RPMI7951 (cell line): ENCODE data around the gene ITIH5. TPM values are rescaled to one million over a fixed set of nuclear protein-coding genes. Genes with fewer than 3 reads are reported as not detected.
"Not testable (repeated sequence)": the region's sequence is repeated elsewhere in the genome, so short reads cannot be mapped to it uniquely, and the experiment has no call there.

Source experiments
- DNase-seq: peaks from one replicate; pipeline ENCODE4 v3.0.0-alpha.2; 2012; ENCODE audit warnings: low read depth
- total RNA-seq: library from RNA; depleted of rRNA; stranded (reverse); fragments of >200 nt; shearing (Covaris generic); gene quantifications from 2 replicates; pipeline ENCODE4 v1.2.3, GENCODE V29; 2014; rRNA removed

The ITIH5 gene
- 7.6 and 7.7 TPM in 2 replicates for total RNA-seq

DNA sequence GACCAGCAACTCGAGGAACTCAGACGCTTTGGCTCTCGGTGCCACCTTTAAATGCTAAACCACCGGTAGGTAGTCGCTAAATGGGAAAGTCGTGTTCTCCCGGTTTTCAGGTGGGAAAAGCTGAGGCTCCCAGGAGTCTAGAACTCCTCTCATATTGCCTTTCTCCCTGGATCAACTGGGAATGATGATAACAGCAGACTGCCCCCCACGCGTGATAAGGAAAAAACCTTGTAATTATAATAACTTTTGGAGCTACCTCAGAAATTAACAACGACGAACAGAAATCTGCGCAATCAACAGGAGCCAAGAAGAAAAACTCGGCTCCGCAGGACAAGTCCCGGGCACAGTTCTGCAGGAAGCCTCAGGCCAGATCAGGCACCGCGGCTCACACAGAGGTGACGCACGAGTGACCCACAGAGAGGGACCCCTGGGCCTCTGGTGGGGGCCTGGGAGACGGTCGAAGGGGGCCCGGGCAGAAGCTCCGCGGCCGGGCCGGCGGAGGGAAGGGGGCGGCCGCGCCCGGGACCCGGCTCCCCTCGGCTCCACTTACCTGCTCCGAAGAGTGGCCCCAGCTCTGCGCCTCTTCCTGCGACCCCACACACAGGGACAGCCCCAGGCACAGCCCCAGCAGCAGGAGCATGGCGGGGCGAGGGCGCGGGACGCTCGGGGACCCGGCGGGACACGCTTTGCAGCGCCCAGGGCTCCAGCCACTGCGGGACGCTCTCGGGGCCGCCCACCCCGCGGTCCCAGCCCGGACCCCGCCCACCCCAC lies at the start of gene ITIH5:
ITIH5 (minus strand) TSS at position 714 of the 771 bp plus-strand sequence; CDS start at position 640, 74 bp downstream.
- no peak for DNase-seq

DNA sequence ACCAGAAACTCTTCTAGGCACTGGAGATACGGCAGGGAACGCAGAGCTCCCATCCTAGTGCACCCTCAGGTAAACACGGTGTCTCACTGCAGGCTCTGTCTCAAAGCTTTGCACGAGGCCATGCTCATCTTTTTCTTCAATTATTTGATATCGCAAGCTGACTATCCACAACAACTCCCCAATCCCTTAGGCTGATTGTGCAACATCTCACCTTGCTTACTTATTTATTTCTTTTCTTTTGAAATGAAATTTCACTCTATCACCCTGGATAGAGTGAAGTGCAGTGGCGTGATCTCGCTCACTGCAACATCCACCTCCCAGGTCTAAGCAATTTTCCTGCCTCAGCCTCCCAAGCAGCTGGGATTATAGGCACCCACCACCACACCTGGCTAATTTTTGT lies 48.7 kb upstream of the ITIH5 start:
- no peak for DNase-seq

DNA sequence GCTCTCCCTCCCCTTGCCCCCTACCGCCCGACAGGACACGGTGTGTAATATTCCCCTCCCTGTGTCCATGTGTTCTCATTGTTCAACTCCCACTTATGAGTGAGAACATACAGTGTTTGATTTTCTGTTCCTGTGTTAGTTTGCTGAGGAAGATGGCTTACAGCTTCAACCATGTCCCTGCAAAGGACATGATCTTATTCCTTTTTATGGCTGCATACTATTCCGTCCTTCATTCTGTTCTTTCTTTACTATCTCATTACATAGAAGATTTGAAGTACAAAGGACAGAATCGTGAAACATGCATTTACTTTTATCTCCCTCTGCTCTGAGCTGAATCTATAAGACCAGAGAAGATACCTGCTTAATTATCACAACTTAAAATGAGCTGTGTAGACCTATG lies 44.3 kb upstream of the ITIH5 start:
- DNase-seq: not testable (repeated sequence)

DNA sequence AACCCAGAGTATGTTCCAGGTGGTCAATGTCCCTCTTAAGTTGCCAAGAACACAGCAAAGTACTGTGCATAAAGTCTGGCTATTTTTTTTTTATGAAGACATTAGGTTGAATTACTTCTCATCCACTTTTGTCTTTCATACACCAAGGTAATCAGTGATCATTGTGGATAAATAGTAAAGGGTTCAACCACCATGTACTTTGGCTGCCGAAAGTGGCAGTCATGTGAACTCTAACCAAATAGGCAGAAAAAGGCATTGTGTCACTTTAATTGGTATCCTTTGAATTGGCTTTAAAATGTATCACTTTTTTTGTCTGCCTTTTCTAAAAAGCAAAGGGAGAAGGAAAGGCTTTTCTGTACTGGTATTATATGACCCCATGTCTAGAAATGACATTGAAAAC lies 43.7 kb upstream of the ITIH5 start:
- DNase-seq: no peak

DNA sequence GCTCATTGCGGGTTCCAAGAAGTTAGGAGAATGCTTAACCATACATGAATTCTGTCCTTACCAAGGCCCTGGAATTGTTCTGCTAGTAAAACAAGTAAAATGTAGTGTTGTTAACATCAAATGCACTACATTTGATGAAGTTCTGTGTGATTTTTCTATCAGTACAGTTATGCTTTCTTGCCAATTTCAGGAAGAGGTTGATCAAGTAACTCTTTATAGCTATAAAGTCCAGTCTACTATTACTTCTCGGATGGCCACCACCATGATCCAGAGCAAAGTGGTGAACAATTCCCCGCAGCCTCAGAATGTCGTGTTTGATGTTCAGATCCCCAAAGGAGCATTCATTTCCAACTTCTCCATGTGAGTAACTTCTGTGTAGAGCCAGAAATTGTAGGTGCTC lies 42.1 kb upstream of the ITIH5 start:
- no peak for DNase-seq

DNA sequence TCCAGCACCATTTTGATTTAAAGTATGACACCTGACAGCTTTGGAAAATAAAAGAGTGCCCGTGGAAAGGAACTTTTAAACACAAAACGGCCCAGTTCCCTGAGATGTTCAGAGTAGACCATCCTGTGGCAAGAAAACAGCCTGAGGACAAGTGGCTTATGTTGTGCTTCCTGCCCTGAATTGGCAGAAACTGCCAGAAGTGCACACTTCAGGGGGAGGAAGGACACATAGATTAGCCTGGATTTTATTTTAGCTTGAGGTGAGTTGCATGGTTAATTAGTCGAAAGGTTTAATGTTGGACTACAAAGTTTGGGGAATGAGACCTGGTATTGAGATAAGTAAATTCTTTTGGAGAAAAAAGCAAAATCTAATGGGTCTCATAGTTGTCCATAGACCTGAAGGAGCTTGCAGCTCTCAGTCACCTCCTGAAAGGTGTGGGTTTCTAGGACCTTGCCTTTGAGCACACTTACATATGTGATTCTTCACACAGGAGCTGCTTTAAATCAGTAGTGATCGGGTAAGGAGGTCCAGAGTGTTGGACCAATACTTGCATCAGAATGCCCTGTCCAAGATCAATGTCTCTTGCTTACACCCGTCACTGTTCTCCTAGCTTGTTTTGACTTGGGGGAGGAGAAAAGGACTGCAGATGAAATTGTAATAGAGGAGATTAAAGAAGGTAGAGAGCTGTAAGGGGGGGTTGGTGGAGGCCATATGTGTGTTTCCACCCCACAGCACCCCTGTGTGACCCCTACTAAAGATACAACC lies 41.3 kb upstream of the ITIH5 start:
- DNase-seq: no peak

DNA sequence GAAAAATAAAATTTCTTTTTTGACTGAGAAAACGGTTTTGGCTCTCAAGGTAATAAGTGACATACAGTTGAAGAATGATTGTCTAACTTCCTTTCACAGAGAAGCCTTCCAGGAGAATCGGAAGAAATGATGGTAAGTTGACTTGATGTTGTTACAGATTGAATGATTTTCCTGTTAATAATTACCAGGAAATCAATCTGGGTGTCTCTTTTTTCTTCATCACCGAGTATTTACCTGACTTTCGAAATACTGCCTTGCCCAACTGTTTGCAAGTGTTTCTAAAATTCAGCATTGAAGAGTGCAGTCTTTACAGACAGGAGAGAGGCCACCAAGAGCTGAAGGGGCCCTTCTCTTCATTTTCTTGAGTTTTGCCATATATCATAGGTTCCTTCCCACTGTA lies 40.3 kb upstream of the ITIH5 start:
- no peak for DNase-seq

DNA sequence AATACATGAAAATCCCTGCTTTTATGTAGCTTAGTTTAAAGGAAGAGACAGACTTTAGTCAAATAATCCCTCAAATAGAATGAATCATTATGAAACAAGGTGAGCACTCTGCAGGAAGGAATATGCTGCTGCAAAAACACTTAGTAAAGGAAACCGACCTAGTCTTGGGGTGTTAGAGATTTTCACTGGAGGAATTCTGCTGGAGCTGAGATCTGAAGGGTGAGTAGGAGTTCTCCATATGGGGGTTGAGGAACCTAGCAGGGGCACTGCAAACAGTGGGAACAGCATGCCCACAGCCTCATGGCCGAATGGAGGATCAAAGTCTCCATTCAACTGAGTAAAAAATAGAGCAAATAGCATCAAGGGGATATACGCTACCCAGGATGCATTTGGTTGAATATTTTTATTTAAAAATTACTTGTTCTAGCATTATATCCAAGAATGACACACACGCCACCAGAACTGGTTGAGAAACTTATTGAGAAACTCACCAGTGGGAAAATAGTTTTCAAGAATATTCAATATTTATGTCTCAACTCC lies 39.8 kb upstream of the ITIH5 start:
- DNase-seq: no peak

DNA sequence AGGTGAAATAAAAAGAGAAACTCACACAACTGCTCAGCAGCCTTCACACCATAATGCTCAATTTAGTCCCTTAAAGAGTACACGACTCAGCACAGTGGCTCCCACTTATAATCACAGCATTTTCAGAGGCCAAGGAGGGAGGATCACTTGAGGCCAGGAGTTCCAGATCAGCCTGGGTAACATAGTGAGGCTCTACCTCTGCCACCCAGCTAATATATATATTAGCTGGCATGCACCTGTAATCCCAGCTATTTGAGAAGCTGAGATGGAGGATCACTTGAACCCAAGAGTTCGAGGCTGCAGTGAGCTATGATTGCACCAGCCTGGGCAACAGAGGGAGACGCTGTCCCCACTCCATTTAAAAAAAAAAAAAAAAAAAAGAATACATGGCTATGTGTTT lies 38.6 kb upstream of the ITIH5 start:
- DNase-seq: no peak

DNA sequence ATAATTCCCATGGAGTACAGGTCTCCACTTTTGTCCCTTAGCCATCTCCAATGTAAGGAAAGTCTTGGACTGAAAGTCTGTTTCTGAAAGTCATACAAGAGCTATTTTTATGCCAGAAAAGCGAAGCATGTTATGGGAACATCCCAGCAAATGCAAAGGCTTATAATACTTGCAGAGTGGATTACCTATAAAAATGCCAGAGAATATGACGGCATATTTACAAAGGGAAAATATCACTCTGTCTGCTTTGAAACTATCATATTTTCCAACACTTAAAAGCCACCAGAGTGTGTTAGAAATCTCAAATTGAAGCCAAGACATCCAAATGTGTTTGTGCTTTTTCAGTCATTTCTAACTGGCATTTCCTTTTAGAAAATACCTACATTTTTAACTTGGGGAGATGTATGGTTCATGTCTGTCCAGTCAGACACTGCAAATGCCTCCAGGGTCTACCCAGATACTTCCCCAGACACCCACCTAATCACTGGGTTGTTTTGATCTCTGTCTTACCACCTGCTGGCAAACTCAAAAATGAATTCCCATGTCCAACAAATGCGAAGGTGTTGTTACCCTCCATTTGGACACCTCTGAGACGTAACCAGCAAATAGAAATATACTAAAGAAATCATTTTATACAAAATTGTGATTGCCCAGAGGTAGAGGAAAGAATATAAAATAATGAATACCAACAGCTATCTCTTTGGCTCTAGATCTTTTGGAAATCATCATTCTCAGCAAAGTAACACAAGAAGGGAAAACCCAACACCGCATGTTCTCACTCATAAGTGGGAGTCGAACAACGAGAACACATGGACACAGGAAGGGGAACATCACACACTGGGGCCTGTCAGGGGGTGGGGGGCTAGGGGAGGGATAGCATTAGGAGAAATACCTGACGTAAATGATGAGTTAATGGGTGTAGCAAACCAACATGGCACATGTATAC lies 37.6 kb upstream of the ITIH5 start:
- DNase-seq: no peak

DNA sequence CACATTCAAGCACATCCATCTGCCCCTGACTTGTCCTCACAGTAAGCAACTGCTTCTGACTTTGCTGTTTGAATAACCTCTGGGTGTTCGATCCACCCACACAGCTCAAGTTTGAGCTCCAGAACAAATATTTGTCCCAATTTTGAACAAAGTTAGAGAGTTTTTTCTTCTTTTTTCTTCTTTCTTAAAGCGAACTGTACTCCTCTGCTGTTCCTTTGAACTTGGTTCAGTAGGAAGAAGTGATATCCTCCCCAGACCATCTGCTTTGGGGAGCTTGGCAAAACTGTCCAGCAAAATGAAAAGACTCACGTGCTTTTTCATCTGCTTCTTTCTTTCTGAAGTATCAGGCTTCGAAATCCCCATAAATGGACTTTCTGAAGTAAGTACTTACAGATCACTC lies 36.4 kb upstream of the ITIH5 start, which contains the start of gene ITIH2:
ITIH2 (plus strand) TSS at position 177 of the 400 bp plus-strand sequence; CDS start at position 296, 119 bp downstream.
- DNase-seq: no peak

DNA sequence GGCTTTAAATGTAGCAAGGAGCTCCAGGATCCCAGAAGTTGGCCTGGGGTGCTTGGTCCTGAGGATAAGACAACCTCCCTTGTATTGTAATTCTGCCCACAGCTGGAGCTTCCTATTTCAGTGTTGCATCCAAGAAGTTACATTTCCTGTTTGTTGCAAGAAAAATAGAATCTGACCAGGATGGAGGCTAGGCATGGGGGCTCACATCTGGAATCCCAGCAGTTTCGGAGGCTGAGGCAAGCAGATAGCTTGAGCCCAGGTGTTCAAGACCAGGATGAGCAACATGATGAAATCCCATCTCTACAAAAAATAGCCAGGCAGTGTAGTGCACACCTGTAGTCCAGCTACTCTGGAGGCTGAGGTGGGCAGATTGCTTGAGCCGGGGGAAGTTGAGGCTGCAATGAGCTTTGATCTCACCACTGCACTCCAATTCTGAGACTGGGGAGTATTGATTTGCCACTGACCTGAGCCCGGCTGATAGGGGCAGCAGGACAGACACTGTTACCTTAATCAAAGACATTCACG lies 35.6 kb upstream of the ITIH5 start:
- no peak for DNase-seq

DNA sequence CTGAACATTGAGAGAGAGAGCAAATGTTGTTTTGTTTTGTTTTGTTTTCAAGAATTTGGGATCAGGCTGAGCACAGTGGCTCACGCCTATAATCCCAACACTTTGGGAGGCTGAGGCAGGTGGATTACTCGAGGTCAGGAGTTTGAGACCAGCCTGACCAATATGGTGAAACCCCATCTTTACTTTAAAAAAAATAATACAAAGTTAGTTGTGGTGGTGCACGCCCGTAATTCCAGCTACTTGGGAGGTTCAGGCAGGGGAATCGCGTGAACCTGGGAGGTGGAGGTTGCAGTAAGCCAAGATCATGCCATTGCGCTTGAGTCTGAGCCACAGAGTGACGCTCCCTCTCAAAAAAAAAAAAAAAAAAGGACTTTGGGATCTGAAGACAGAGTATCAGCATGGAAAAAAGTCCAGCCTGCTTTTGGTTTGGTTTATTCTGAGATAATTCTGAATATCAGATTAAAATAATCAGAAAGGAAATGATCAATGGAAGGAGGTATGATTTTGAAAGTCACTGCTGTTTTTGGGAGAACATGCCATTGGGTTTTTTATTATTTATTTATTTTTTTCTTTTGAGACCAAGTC lies 34.5 kb upstream of the ITIH5 start:
- DNase-seq: no peak

DNA sequence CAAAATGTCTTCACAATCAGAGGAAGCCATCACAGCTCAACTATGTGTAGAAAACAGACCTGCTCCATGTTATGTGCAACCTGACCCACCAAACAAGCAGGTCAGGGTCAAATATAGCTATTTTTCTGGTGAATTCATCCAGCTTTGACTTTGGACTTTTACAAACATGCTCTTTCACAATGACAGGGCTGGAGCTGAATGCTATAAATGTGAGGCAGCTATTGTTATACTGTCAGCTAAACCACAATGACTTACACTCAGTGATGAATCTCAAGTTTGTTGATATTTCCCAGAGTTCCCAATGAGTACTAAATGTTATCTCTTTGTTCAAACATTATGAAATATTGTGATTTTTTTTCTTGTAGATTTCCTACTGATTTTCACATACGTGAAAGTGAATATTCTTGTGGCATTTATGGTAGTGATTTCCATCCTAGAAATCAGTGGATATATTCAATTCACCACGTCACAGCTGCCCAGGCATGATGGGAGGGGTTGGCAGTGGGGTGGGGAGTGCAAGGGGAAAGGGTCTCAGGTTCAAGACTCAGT lies 33.9 kb upstream of the ITIH5 start:
- no peak for DNase-seq

DNA sequence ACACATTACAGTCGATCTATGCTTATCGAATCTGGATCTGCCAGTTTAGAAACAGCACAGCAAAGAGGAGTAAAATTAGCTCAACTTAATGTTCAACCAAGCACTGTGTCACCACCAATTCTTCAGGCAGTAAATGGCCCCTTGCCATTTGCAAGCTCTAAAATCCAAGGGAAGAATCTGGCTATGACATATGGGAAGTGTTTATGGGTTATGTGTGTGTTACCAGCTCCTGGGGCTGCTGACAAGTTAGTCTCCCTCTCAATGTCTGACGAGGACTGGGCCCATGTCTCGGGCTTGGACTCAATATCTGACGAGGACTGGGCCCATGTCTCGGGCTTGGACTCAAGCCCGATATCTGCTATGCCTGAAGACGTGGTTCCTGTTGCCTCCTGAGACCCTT lies 30.7 kb upstream of the ITIH5 start:
- DNase-seq: no peak

DNA sequence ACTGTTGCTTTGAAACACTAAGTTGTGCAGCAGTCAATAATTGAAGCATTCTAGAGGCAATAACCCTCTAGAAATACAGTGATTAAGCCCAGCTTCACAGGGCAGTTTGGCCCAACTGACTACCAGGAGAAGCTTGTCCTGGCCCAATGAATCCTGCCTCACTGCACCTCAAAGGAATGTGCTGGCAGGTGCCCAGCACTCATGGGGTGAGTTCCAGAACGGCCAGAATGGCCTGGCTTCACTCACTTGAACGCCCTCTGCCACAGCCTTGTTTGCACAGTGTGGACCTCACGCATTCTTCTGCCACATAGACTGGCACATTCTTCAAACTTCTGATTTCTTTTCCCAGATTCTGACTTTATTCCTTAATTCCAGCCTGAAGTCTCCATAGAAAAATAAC lies 29.8 kb upstream of the ITIH5 start:
- no peak for DNase-seq

DNA sequence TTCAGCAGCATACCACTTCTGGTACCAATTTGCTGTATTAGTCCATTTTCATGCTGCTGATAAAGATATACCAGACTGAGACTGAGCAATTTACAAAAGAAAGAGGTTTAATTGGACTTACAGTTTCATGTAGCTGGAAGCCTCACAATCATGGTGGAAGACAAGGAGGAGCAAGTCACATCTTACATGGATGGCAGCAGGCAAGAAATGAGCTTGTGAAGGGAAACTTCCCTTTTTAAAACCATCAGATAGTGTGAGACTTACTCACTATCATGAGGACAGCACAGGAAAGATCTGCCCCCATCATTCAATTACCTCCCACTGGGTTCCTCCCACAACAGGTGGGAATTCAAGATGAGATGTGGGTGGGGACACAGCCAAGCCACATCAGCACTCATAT lies 26.4 kb upstream of the ITIH5 start:
- not testable (repeated sequence) for DNase-seq

DNA sequence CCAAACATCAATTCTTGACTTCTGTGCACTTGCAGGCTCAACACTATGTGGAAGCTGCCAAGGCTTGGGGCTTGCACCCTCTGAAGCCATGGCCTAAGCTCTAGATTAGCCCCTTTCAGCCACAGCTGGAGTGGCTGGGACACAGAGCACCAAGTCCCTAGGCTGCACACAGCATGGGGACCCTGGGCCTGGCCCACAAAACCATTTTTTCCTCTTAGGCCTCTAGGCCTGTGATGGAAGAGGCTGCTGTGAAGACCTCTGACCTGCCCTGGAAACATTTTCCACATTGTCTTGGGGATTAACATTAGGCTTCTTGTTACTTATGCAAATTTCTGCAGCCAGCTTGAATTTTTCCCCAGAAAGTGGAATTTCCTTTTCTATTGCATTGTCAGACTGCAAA lies 25.6 kb upstream of the ITIH5 start:
- DNase-seq: not testable (repeated sequence)

DNA sequence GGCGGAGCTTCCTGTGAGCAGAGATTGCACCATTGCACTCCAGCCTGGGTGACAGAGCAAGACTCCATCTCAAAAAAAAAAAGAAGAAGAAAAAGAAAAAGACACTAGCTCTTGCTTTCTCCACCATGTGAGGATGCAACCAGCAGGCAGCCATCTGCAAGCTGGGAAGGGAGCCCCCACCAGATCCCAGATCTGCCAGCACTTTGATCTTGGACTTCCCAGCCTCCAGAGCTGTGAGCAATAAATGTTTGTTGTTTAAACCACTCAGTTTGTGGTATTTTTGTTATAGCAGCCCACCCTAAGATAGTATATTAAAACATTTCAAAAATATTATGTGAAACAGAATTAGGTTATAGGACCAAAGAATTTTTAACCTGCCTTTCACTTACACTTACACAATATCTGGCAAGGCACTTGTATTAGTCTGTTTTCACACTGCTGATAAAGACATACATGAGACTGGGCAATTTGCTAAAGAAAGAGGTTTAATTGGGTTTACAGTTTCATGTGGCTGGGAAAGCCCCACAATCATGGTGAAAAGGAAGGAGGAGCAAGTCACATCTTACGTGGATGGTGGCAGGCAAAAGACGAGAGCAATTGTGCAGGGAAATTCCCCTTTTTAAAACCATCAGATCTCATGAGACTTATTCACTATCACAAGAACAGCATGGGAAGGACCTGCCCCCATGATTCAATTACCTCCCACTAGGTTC lies 24.3 kb upstream of the ITIH5 start:
- DNase-seq: not testable (repeated sequence)

DNA sequence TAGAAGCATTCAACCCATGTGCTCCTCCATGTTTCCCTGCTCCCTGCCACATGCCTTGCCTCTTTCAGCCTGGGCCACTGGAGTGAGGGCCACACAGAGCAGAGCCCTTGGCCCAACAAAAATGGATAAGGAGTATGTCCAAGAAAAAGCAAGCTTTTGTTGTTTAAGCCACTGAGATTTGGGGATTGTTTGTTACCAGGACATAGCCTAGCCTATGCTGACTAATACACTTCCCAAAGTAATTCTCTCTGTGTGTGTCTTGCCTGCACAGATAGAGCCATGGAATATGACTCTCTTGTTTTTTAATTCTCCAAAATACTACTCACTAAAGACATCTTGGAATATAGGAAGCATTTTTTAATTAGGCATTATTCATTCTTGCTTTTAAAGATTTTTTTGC lies 22.8 kb upstream of the ITIH5 start:
- DNase-seq: no peak
